SK-N-SH (cell line): ENCODE results near the gene CELSR3. TPM values are rescaled to one million over a fixed set of nuclear protein-coding genes. Genes with fewer than 3 reads are reported as not detected.

Experiments
- CTCF ChIA-PET: fragments of 300-600, 350-600 bp; formaldehyde crosslinking; extraction: SDS; loops from one replicate; lab custom pipeline; 2021; lab: Yijun Ruan, JAX
- POLR2A ChIA-PET: fragments of 350-600 bp; sonication (Branson Sonifier 250); formaldehyde crosslinking; extraction: SDS; loops from one replicate; lab custom pipeline; 2020; ENCODE audit warnings: antibody characterized with exemption, inconsistent platforms; lab: Yijun Ruan, JAX
- DNase-seq: peaks from one replicate; pipeline ENCODE4 v3.0.0; 2012
- H2AFZ ChIP-seq: fragments of 200-600 bp; sonication (generic); 2 replicates; pipeline ENCODE4 v1.8.1; 2016; ENCODE audit warnings: antibody characterized with exemption, mild to moderate bottlenecking, low read depth
- H3F3A ChIP-seq: fragments of 200-600 bp; sonication (generic); replicated peaks from 2 replicates; pipeline ENCODE3; 2016; ENCODE audit warnings: antibody characterized with exemption, mild to moderate bottlenecking; ENCODE audit not compliant: insufficient read depth
- H3K27ac ChIP-seq, 2 experiments: fragments of 200-500 bp in 1 of 2; fragments of 200-600 bp in 1 of 2; sonication (Bioruptor generic) in 1 of 2; sonication (generic), shearing (Covaris generic) in 1 of 2; 2 replicates each; pipeline versions ENCODE4 v1.5.1 to v1.6.1; 2014 to 2016; ENCODE audit warnings: low read depth in 2 of 2, inconsistent platforms in 1 of 2, low read length in 1 of 2, mild to moderate bottlenecking in 1 of 2, mixed read lengths in 1 of 2
- H3K27me3 ChIP-seq: fragments of 200-600 bp; sonication (generic), shearing (Covaris generic); 2 replicates; pipeline ENCODE4 v1.6.1; 2016; ENCODE audit warnings: mixed run types; ENCODE audit not compliant: insufficient read depth
- H3K36me3 ChIP-seq, 2 experiments: fragments of 200-500 bp in 1 of 2; fragments of 200-600 bp in 1 of 2; sonication (Bioruptor generic) in 1 of 2; sonication (generic) in 1 of 2; replicated peaks in 1 of 2; 2 replicates each; pipeline versions ENCODE3 to v1.5.1; 2014 to 2016; ENCODE audit warnings: low read length in 1 of 2, mild to moderate bottlenecking in 1 of 2; ENCODE audit not compliant: insufficient read depth in 2 of 2, control insufficient read depth in 1 of 2
- H3K4me1 ChIP-seq, 2 experiments: fragments of 200-500 bp in 1 of 2; fragments of 200-600 bp in 1 of 2; sonication (Bioruptor generic) in 1 of 2; sonication (generic), shearing (Covaris generic) in 1 of 2; 2 replicates each; pipeline versions ENCODE4 v1.5.1 to v1.6.1; 2014 to 2016; ENCODE audit warnings: low read depth in 1 of 2, low read length in 1 of 2, mixed run types in 1 of 2; ENCODE audit not compliant: insufficient read depth in 2 of 2, control insufficient read depth in 1 of 2
- H3K4me2 ChIP-seq: fragments of 200-600 bp; sonication (generic), shearing (Covaris generic); 2 replicates; pipeline ENCODE4 v1.6.1; 2017; ENCODE audit warnings: mixed run types
- H3K4me3 ChIP-seq, 2 experiments: fragments of 200-500 bp in 1 of 2; fragments of 200-600 bp in 1 of 2; sonication (Bioruptor generic) in 1 of 2; sonication (generic), shearing (Covaris generic) in 1 of 2; 2 replicates each; pipeline versions ENCODE4 v1.5.1 to v1.8.1; 2014 to 2016; ENCODE audit warnings: low read depth in 2 of 2, inconsistent platforms in 1 of 2, low read length in 1 of 2, mild to moderate bottlenecking in 1 of 2, mixed read lengths in 1 of 2, moderate library complexity in 1 of 2
- H3K79me2 ChIP-seq: fragments of 200-600 bp; sonication (generic); 2 replicates; pipeline ENCODE4 v1.8.1; 2017; ENCODE audit warnings: mild to moderate bottlenecking; ENCODE audit not compliant: insufficient read depth
- H3K9ac ChIP-seq: fragments of 200-600 bp; sonication (generic); 2 replicates; pipeline ENCODE4 v1.6.1; 2017; ENCODE audit warnings: mixed run types
- H3K9me2 ChIP-seq: fragments of 200-600 bp; sonication (generic); 2 replicates; pipeline ENCODE4 v1.6.1; 2017; ENCODE audit warnings: mixed run types
- H3K9me3 ChIP-seq: fragments of 200-600 bp; sonication (generic); 2 replicates; pipeline ENCODE4 v1.6.1; 2017; ENCODE audit warnings: mixed run types, mild to moderate bottlenecking, moderate library complexity
- H4K20me1 ChIP-seq: fragments of 200-600 bp; sonication (generic); 2 replicates; pipeline ENCODE4 v1.6.1; 2017; ENCODE audit warnings: mild to moderate bottlenecking, mixed run types; ENCODE audit not compliant: insufficient read depth
- EZH2phosphoT487 ChIP-seq: fragments of 200-600 bp; sonication (generic); IDR thresholded peaks from 2 replicates; pipeline ENCODE4 v1.6.1; 2017; ENCODE audit warnings: low read depth, mixed run types, mild to moderate bottlenecking, antibody characterized with exemption, moderate library complexity, borderline replicate concordance
- FOXJ3 ChIP-seq: sonication (generic); formaldehyde crosslinking; IDR thresholded peaks from 2 replicates; pipeline ENCODE4 v1.5.1; 2020; ENCODE audit warnings: mild to moderate bottlenecking, missing genetic modification reagents
- FOXM1 ChIP-seq: IDR thresholded peaks from 2 replicates; pipeline ENCODE4 v1.4.0; 2012; ENCODE audit warnings: low read depth, mild to moderate bottlenecking
- GABPA ChIP-seq: IDR thresholded peaks from 2 replicates; pipeline ENCODE4 v1.4.0; 2012; ENCODE audit warnings: low read depth, mild to moderate bottlenecking
- JUND ChIP-seq: IDR thresholded peaks from 2 replicates; pipeline ENCODE4 v1.4.0; 2012
- MXI1 ChIP-seq: IDR thresholded peaks from 2 replicates; pipeline ENCODE4 v1.6.1; 2012; ENCODE audit warnings: mild to moderate bottlenecking, low read depth, low read length, improper control_type of control experiment
- POLR2AphosphoS5 ChIP-seq: IDR thresholded peaks from 2 replicates; pipeline ENCODE4 v1.6.1; 2012; ENCODE audit warnings: low read depth, low read length
- RAD21 ChIP-seq: IDR thresholded peaks from 2 replicates; pipeline ENCODE4 v1.6.1; 2012; ENCODE audit warnings: mild to moderate bottlenecking, low read length
- REST ChIP-seq: IDR thresholded peaks from 2 replicates; pipeline ENCODE4 v1.6.1; 2012; ENCODE audit warnings: mild to moderate bottlenecking, low read depth, low read length, moderate library complexity
- RFX5 ChIP-seq: IDR thresholded peaks from 2 replicates; pipeline ENCODE4 v1.6.1; 2012; ENCODE audit warnings: mild to moderate bottlenecking, improper control_type of control experiment, low read length
- SIN3A ChIP-seq: IDR thresholded peaks from 2 replicates; pipeline ENCODE4 v1.6.1; 2012; ENCODE audit warnings: low read depth, mild to moderate bottlenecking, low read length, moderate library complexity, borderline replicate concordance
- TEAD4 ChIP-seq: IDR thresholded peaks from 2 replicates; pipeline ENCODE4 v1.4.0; 2012; ENCODE audit warnings: mild to moderate bottlenecking, borderline replicate concordance; ENCODE audit not compliant: insufficient read depth
- WGBS: methylation state at CpG from one replicate; pipeline ENCODE4 v1.1.6; 2017; ENCODE audit warnings: low lambda C conversion rate; 5-methylcytosine and 5-hydroxymethylcytosine counted together
- polyA plus RNA-seq, 3 experiments: library from polyadenylated mRNA; depleted of rRNA; stranded (reverse); fragments of >200 nt; gene quantifications; 2 replicates each; pipeline ENCODE4 v1.2.3, GENCODE V29; 2012
- TF ChIP-seq, protein P1 (sequence below): IDR thresholded peaks from 2 replicates; pipeline ENCODE4 v1.4.0; 2012; ENCODE audit warnings: low read depth, borderline replicate concordance

CELSR3 gene
- polyA plus RNA-seq, 1 of the 3 experiments (the other 2 are of a cell fraction): 11.7 TPM

DNA sequence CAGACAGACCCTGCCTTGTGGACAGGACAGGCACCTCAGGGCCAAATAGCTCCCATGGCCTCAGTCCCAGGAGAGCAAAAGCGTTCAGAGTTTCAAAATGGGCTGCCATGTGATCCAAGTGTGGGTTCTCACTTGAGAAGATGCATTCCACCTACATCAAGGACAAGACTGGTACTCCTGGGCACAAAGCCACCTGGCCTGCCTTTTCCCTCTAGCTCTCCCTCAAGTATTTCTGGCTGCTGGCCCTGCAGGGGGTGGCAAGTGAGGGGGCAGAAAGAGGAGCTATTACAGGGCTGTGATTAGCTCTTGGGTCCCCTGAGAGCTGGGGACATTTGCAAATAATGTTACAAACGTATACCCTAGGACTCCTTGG lies 61.1 kb downstream of the CELSR3 start:
- Histone ChIP-seq H3K27ac (no peak overlapping the region), H4K20me1 (no peaks in the 10 kb centered on the region), H3K4me3 (no peak overlapping the region), H3F3A (peaks cover 38% of the 10 kb centered on the region), H3K27me3 (no peaks in the 10 kb centered on the region), H3K79me2 (peaks cover 19% of the 10 kb centered on the region), H3K4me1 (peaks cover 11 to 25% of the 10 kb centered on the region in 2 experiments; a peak in 3 of 4 replicates), H3K36me3 (peaks cover 41 to 64% of the 10 kb centered on the region in 2 experiments), H2AFZ (no peak overlapping the region), H3K4me2 (no peak overlapping the region), H3K9me3 (no peaks in the 10 kb centered on the region), H3K9ac (no peak overlapping the region), H3K9me2 (no peaks in the 10 kb centered on the region)
- POLR2A ChIA-PET: no interaction called here
- WGBS: 100% methylated on average over 1 of the region's 2 CpGs
- CTCF ChIA-PET: interaction anchor here (1.1 to 1.5 kb wide), 2 partner anchors 34 to 165 kb away, joined by 3 read pairs; partner anchors contain the start of gene SLC26A6
- no peak for TF ChIP-seq EZH2phosphoT487
- TF ChIP-seq FOXJ3 (CRISPR knock-in tag): no peak
- no peak for TF ChIP-seq MXI1
- no peak for TF ChIP-seq POLR2AphosphoS5
- TF ChIP-seq RAD21: no peak
- TF ChIP-seq SIN3A: no peak
- no peak for TF ChIP-seq REST
- no peak for TF ChIP-seq GABPA
- no peak for TF ChIP-seq FOXM1
- TF ChIP-seq, protein P1, sequence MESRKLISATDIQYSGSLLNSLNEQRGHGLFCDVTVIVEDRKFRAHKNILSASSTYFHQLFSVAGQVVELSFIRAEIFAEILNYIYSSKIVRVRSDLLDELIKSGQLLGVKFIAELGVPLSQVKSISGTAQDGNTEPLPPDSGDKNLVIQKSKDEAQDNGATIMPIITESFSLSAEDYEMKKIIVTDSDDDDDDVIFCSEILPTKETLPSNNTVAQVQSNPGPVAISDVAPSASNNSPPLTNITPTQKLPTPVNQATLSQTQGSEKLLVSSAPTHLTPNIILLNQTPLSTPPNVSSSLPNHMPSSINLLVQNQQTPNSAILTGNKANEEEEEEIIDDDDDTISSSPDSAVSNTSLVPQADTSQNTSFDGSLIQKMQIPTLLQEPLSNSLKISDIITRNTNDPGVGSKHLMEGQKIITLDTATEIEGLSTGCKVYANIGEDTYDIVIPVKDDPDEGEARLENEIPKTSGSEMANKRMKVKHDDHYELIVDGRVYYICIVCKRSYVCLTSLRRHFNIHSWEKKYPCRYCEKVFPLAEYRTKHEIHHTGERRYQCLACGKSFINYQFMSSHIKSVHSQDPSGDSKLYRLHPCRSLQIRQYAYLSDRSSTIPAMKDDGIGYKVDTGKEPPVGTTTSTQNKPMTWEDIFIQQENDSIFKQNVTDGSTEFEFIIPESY: no peak
- TF ChIP-seq TEAD4: no peak
- TF ChIP-seq JUND: no peak
- no peak for TF ChIP-seq RFX5
- no peak for DNase-seq
